GM21619 (cell line): Measurements from ENCODE around the gene CALHM2.
"Not testable (repeated sequence)": the region's sequence is repeated elsewhere in the genome, so short reads cannot be mapped to it uniquely, and the experiment has no call there.

Experiments
- ATAC-seq: cut with Tn5 transposase; IDR thresholded peaks from one replicate; pipeline ENCODE4 v1.9.1; 2021; ENCODE audit not compliant: unreplicated experiment

The CALHM2 gene

DNA sequence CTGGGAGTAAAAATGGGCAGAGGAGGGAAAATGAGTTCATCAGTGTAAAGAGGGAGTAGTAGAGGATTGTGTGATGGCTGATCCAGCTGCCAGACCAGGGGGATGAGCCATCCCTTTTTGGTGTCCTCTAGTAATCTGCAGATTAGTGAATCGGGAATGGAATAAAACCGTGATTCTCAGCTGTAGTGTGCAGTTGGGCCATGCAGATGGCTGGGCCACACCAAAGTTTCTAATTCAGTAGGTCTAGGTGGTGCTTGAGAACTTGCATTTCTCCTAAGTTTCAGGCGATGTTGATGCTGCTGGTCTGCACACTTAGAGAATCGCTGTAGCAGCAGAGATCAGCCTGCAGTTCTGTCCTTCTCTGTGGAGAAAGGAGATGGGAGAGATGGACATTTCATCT lies 33.1 kb downstream of the CALHM2 start:
- no peak for ATAC-seq

- ATAC-seq, result no peak
Measured at GRCh38 chr10:103417601-103418000, 34.6 kb downstream of the CALHM2 start.

DNA sequence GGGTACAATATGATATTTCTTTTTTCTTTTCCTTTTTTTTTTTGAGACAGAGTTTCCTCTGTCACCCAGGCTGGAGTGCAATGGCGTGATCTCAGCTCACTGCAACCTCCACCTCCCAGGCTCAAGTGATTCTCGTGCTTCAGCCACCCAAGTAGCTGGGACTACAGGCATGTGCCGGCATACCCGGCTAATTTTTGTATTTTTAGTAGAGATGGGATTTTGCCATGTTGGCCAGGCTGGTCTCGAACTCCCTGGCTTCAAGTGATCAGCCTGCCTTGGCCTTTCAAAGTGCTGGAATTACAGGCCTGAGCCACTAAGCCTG lies 35.1 kb downstream of the CALHM2 start:
- not testable (repeated sequence) for ATAC-seq

DNA sequence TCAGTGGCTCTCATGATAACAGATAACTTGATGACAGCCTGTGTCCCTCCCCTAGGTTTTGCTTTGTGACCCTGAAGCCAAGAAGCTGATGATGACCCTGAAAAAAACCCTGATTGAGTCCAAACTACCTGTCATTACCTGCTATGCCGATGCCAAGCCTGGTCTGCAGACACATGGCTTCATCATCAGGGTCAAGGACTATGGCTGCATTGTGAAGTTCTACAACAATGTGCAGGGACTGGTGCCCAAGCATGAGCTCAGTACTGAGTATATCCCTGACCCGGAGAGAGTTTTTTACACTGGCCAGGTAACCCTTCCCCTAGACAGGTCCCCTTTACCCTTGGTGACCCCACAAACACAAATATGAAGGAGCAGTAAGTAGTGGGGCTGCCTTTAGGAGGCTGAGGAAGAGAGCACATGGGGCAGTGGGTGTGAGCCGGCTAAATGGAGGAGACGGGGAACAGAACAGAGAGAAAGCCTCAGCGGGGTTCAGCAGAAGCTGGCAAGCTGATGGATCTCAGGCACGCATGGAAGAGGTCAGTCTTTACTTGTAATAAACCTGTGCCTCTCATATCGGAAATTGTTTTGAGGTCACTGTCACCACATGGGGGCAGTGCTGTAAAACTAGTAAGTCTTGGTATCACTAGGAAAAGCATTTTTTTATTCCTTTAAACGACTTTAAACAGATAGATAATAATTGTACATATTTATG lies 35.6 kb downstream of the CALHM2 start:
- no peak for ATAC-seq

- ATAC-seq, result no peak
Measured at GRCh38 chr10:103415581-103415980, 36.6 kb downstream of the CALHM2 start.

DNA sequence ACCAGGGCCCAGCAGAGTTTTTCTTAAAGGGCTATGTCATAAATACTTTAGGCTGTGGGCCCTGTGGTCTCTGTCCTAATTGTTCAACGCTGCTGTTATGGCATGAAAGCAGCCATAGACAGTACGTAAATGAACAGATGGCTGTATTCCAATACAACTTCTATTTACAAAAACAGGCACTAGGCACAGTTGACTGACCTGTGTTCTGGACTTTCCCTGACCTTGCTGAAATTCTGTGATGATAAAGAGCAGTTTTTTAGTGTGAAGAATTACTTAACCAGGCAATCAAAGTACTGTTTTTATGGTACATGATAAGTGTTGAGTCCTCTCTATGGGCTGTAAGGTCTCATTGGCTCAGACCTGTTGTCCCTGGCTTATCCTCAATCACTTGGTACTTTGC lies 38.6 kb downstream of the CALHM2 start:
- no peak for ATAC-seq

- no peak for ATAC-seq
Measured at GRCh38 chr10:103397191-103397825, 54.9 kb downstream of the CALHM2 start.

DNA sequence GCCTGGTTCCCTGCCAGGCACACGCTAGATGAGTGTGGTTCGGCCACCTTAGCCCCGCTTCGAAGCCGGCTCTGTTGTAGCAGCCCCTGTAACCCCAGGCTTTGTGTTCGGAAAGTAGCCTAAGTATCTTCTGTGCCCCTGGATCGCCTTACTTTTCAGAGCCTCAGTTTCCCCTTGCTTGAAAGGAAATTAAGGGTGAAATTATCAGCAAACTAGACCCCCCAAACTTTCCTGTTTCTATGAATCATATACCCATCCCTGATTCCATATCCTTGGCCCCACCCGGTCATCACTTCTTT lies 55.4 kb downstream of the CALHM2 start:
- ATAC-seq, result no peak
